ENCODE measurements around the gene AKR1C1.
"Not testable (repeated sequence)": the region's sequence is repeated elsewhere in the genome, so short reads cannot be mapped to it uniquely, and the experiment has no call there.

The AKR1C1 gene

DNA sequence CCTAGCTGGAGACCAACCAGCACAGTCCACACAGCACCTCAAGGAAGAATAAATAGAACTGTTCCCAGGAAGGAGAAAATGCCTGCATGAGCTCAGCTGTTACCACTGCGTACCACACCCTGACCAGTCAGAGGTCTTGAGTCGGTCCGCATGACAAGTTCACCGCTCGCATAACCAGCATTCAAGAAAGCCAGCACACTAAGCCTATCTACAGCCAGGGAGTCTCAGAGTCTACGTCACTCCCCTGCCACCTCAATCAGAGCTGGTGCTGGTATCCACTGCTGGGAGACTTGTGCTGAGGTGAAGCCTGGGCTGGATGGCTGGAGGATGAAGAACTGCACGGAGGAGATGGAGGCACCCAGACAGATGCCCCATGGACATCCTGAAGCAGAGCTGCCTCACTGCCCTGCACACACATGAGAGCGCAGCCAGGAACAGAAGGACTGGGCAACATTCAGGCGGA lies 19.6 kb downstream of the AKR1C1 start:
- no peak for TF ChIP-seq CTCF (IDR thresholded peaks at IDR 0.05; ENCODE audit: insufficient read depth, missing control alignments)
- no peak for FAIRE-seq
- no peak for DNase-seq (ENCODE audit: insufficient read length, low spot score)

DNA sequence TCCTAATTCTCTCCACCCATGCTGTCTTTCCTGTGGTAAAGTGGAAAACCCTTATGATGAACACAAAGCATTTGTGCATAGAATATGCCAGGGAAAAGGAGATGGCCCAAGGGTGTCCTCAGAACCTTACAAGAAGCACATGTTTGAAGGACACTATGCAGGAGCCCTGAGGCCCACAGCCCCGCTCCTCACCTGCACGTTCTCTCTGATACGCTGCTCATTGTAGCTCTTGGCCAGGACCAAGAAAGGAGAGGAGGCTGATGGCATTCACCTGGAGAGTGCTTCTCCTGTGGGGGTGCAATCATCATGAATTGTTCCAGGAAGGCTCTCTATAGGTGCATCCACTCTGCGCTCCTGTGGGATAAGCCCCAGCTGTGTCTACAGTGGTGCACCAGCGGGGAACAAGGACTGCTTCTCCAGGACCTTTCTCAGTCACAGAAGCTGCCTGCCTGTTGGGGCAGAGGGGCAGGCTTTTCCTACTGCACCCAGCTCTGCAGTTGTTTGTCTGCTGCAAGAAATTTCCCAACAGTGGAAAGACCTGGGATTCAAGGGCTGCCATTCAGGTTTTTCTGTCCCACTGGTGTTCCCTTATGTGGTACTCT lies 20.5 kb downstream of the AKR1C1 start:
- DNase-seq (ENCODE audit: insufficient read length, low spot score) (no peak), FAIRE-seq (no peak)
- no peak for TF ChIP-seq CTCF (IDR thresholded peaks at IDR 0.05; ENCODE audit: insufficient read depth, missing control alignments)

GRCh38 chr10:4984223-4984622 lies 21.0 kb downstream of the AKR1C1 start:
- no peak for FAIRE-seq
- no peak for TF ChIP-seq CTCF (IDR thresholded peaks at IDR 0.05; ENCODE audit: insufficient read depth, missing control alignments)
- no peak for DNase-seq (ENCODE audit: insufficient read length, low spot score)

DNA sequence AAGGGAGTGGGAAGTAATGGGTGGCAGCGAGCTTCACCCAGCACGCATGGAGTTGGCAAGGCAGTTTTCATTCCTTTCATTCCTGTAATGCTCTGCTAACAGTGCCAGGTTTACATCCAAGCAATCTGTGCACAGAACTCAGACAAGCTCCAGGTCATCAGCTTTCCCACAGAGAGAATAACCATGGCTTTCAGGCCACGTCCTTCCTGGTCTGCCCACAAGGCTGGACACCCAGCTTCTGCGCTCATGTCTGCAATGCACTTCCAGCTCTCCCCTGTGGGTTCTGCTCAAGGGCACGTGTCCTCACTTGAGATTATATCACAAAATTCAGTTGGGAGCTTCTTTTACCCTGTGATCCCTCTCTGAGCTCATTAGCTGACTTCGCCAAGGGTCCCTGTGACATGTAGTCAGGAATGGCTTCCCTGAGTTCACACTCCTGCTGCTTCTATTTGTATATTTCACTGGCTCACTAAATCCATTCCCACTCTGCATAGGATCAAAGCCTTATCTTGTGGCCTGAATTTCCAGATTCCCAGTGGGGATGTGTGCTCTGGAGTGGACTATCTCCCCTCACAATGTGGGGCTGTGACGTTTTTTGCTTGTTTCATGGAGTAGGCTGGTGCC lies 21.9 kb downstream of the AKR1C1 start:
- FAIRE-seq (no peak), DNase-seq (ENCODE audit: insufficient read length, low spot score) (no peak)
- TF ChIP-seq CTCF (IDR thresholded peaks at IDR 0.05; ENCODE audit: insufficient read depth, missing control alignments), result no peak

DNA sequence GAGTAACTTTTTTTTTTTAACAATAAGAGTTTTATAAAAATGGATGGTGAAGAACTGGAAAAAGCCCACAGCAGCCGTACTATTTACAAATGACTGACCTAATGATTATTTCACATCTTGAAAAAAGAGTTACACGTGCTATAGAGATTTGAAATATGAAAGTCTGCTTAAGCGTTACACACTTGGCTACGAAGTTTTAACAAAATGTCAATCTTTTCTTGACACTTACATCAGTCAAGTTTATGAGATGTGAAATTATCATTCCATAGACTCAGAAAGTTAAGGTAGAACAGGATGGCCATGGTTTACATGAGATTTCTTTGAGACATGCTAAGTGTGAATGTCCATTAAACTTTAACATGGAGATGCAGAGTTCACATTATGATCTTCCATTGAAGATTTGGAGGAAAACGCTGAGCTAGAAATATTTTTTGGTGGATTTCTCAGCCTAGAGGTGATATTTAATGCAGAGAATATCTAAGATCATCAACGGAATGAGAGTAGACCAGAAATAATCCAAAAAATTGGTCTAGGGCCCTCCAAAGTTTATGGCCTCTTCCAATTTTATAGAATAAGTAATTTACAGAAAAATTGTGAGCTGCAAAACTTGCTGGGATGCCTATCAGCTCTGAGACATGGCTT lies 24.9 kb downstream of the AKR1C1 start:
- DNase-seq (ENCODE audit: insufficient read length, low spot score); FAIRE-seq: not testable (repeated sequence)

GRCh38 chr10:4990217-4990616 lies 27.0 kb downstream of the AKR1C1 start:
- FAIRE-seq (no peak), DNase-seq (ENCODE audit: insufficient read length, low spot score) (no peak)
- TF ChIP-seq CTCF (IDR thresholded peaks at IDR 0.05; ENCODE audit: insufficient read depth, missing control alignments), result no peak

GRCh38 chr10:4991463-4991862 lies 28.2 kb downstream of the AKR1C1 start:
- FAIRE-seq; DNase-seq (ENCODE audit: insufficient read length, low spot score): not testable (repeated sequence)

DNA sequence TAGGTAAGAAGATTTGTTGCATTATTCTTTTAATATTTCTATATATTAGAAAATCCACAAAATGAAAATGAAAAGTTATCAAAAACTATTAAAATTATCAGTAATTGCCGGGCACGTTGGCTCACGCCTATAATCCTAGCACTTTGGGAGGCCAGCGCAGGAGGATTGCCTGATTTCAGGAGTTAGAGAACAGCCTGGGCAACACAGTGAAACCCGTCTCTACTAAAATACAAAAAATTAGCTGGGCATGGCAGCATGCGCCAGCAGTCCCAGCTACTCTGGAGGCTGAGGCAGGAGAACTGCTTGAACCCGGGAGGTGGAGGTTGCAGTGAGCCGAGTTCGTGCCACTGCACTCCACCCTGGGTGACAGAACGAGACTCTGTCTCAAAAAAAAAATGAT lies 29.3 kb downstream of the AKR1C1 start:
- not testable (repeated sequence) for FAIRE-seq; DNase-seq (ENCODE audit: insufficient read length, low spot score)

DNA sequence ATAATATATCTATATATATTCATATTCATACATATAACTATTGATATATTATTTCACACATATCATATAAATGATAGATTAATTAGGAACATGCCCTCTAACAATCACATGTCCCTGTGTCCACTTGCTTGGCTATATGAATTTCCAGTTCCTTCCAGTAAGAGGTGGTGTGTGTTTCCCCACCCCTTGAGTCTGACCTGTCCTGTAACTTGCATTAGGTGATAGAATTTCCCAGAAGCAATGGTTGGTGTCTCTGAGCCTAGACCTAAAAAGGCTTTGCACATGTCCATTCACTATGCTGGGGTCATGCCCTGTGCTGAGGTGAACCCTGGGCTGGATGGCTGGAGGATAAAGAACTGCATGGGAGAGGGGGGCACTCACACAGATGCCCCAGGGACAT lies 31.0 kb downstream of the AKR1C1 start:
- FAIRE-seq; DNase-seq (ENCODE audit: insufficient read length, low spot score): not testable (repeated sequence)

All from D721Med (cell line).